GM12878 (cell line): ENCODE results near the gene RET. TPM values are rescaled to one million over a fixed set of nuclear protein-coding genes. Genes with fewer than 3 reads are reported as not detected.

Source experiments
- BRCA1 ChIP-seq: IDR thresholded peaks from 2 replicates; pipeline ENCODE4 v1.6.1; 2011; ENCODE audit warnings: low read depth, low read length, improper control_type of control experiment
- E2F4 ChIP-seq: IDR thresholded peaks from 2 replicates; pipeline ENCODE4 v1.6.1; 2012; ENCODE audit warnings: low read depth, low read length, improper control_type of control experiment
- FOXM1 ChIP-seq: IDR thresholded peaks from 2 replicates; pipeline ENCODE4 v1.6.1; 2012; ENCODE audit warnings: low read depth, mild to moderate bottlenecking, inconsistent platforms, low read length, moderate library complexity
- RB1 ChIP-seq: fragments of 450-650 bp; formaldehyde crosslinking; IDR thresholded peaks from 2 replicates; pipeline ENCODE4 v1.6.1; 2017; ENCODE audit warnings: mild to moderate bottlenecking, borderline replicate concordance
- ZNF592 ChIP-seq: fragments of 450-650 bp; IDR thresholded peaks from 2 replicates; pipeline ENCODE4 v1.6.1; 2017; ENCODE audit warnings: mild to moderate bottlenecking, moderate library complexity
- polyA plus RNA-seq, 11 experiments: library from polyadenylated mRNA; depleted of rRNA in 4 of 11; unstranded in 6 of 11; stranded (reverse) in 5 of 11; fragments of >200 nt; fragmentation: Nextera tagmentation in 4 of 11; fragmentation: Illumina TruSeq in 1 of 11; extraction: Ambion mirVana in 4 of 11; extraction: Trizol in 1 of 11; gene quantifications; 1 replicate in 1 of 11; 2 replicates in 10 of 11; pipeline versions ENCODE4 v1.2.1 to v1.2.3, GENCODE V29; 2011 to 2016; ENCODE audit warnings: inconsistent platforms in 2 of 11, missing spikeins in 2 of 11, low read depth in 1 of 11
- total RNA-seq, 4 experiments: library from RNA; depleted of rRNA in 3 of 4; stranded (reverse); fragments of >200 nt in 3 of 4; fragmentation: Illumina TruSeq in 1 of 4; extraction: Trizol in 1 of 4; gene quantifications; 2 replicates each; pipeline versions ENCODE4 v1.2.1 to v1.2.3, GENCODE V29; 2013 to 2021
- TF ChIP-seq, protein P1 (sequence below): fragments of 450-650 bp; IDR thresholded peaks from 2 replicates; pipeline ENCODE4 v1.6.1; 2016; ENCODE audit warnings: mild to moderate bottlenecking

Gene RET
- total and polyA plus RNA-seq, 10 of the 15 experiments (the other 5 are each of a cell fraction or from before 2014, with no cell fraction given) = not detected

DNA sequence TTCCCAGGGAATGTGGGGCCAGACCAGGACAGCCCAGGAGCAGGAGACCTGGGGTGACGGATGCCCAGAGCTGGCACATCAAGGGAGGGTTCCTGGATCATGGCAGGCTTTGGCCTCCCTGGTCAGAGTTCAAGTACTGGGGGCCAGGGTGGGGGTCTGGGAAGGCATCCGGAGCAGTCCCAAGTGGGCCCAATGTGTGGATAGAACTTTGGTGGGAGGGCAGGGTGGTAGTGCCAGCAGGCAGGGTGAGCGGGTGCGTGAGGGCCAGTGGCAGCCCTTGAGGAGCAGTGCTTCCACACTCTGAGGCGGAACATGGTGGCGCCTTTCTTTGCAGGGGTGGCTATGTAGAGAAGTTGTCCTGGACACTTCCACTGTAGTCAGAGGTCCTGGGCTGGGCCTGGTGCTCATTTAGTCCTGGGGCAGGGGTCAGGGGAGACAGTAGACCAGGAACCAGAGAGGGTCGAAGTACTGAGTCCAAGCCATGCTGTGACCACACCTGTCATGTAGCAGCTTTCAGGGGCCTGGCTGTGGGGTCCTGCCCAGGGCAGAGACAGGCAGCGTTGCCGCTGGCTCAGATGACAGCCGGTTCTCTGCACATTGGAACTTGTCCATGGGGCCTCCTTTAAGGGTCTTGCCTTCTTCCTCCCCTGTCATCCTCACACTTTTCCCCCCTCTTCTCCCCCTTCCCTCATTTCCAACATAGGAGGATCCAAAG lies 39.2 kb downstream of the RET start (continued):
- TF ChIP-seq E2F4 (no peak), BRCA1 (no peak), FOXM1 (no peak), RB1 (no peak), ZNF592 (no peak)
- TF ChIP-seq, protein P1, sequence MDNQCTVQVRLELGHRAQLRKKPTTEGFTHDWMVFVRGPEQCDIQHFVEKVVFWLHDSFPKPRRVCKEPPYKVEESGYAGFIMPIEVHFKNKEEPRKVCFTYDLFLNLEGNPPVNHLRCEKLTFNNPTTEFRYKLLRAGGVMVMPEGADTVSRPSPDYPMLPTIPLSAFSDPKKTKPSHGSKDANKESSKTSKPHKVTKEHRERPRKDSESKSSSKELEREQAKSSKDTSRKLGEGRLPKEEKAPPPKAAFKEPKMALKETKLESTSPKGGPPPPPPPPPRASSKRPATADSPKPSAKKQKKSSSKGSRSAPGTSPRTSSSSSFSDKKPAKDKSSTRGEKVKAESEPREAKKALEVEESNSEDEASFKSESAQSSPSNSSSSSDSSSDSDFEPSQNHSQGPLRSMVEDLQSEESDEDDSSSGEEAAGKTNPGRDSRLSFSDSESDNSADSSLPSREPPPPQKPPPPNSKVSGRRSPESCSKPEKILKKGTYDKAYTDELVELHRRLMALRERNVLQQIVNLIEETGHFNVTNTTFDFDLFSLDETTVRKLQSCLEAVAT = no peak
